ENCODE results near the gene HS3ST2.

The HS3ST2 gene

GRCh38 chr16:22775220-22775922 is 38.6 kb upstream of the HS3ST2 start:
- H2AK5ac ChIP-seq (ENCODE audit: low read length) = no peak overlapping the region
- no peak overlapping the region for H3K23ac ChIP-seq (ENCODE audit: low read length)
- no peak overlapping the region for H4K5ac ChIP-seq (ENCODE audit: low read length)
- no peak overlapping the region for H3K4ac ChIP-seq (ENCODE audit: low read depth, low read length)
- no peak overlapping the region for H2BK15ac ChIP-seq (replicated peaks; ENCODE audit: low read depth)
- H2BK5ac ChIP-seq (ENCODE audit: low read length) = no peak overlapping the region
- H2BK120ac ChIP-seq (ENCODE audit: low read depth, low read length) = no peak overlapping the region
- no peak overlapping the region for H3K18ac ChIP-seq (ENCODE audit: low read length)
- H3K79me2 ChIP-seq (ENCODE audit: control insufficient read depth, insufficient read depth, low read length) = no peaks in the 10 kb centered on the region
- H3K4me3 ChIP-seq (ENCODE audit: low read length) = no peak overlapping the region
- WGBS (ENCODE audit: extremely low coverage, insufficient coverage, low lambda C conversion rate) = no CpG with 5 or more reads among the region's 6 CpGs
- H3K27me3 ChIP-seq (ENCODE audit: insufficient read depth, low read length, poor library complexity) = no peaks in the 10 kb centered on the region
- no peak overlapping the region for H3K56ac ChIP-seq (ENCODE audit: low read length)
- H3K36me3 ChIP-seq (ENCODE audit: control insufficient read depth, insufficient read depth, low read length) = no peaks in the 10 kb centered on the region
- DNase-seq = no peak
- H3K4me1 ChIP-seq (ENCODE audit: control insufficient read depth, low read depth, low read length) = peaks cover 19% of the 10 kb centered on the region
- H3K9ac ChIP-seq (ENCODE audit: low read length) = no peak overlapping the region
- H3K27ac ChIP-seq (ENCODE audit: low read depth, low read length) = no peak overlapping the region
- no peaks in the 10 kb centered on the region for H3K79me1 ChIP-seq (ENCODE audit: low read length)
- no peak overlapping the region for H3K4me2 ChIP-seq (ENCODE audit: low read length)
- no peak overlapping the region for H4K8ac ChIP-seq (ENCODE audit: low read depth, low read length)

- Histone ChIP-seq H2BK15ac (replicated peaks; ENCODE audit: low read depth) (no peak overlapping the region), H3K79me2 (ENCODE audit: control insufficient read depth, insufficient read depth, low read length) (no peaks in the 10 kb centered on the region), H4K5ac (ENCODE audit: low read length) (no peak overlapping the region), H3K4me1 (ENCODE audit: control insufficient read depth, low read depth, low read length) (no peaks in the 10 kb centered on the region), H3K9ac (ENCODE audit: low read length) (no peak overlapping the region), H3K4ac (ENCODE audit: low read depth, low read length) (no peak overlapping the region), H3K4me2 (ENCODE audit: low read length) (no peak overlapping the region), H3K4me3 (ENCODE audit: low read length) (no peak overlapping the region), H3K79me1 (ENCODE audit: low read length) (no peaks in the 10 kb centered on the region), H3K56ac (ENCODE audit: low read length) (no peak overlapping the region), H3K27me3 (ENCODE audit: insufficient read depth, low read length, poor library complexity) (no peaks in the 10 kb centered on the region), H4K8ac (ENCODE audit: low read depth, low read length) (no peak overlapping the region), H2AK5ac (ENCODE audit: low read length) (no peak overlapping the region), H3K18ac (ENCODE audit: low read length) (no peak overlapping the region), H2BK5ac (ENCODE audit: low read length) (no peak overlapping the region), H3K27ac (ENCODE audit: low read depth, low read length) (no peak overlapping the region), H3K23ac (ENCODE audit: low read length) (no peak overlapping the region), H2BK120ac (ENCODE audit: low read depth, low read length) (no peak overlapping the region), H3K36me3 (ENCODE audit: control insufficient read depth, insufficient read depth, low read length) (no peaks in the 10 kb centered on the region)
- WGBS (ENCODE audit: extremely low coverage, insufficient coverage, low lambda C conversion rate) = no CpG with 5 or more reads among the region's 8 CpGs
- DNase-seq = no peak
Observed at GRCh38 chr16:22781480-22781879, 32.5 kb upstream of the HS3ST2 start.

GRCh38 chr16:22782314-22782713 is 31.6 kb upstream of the HS3ST2 start:
- H3K56ac ChIP-seq (ENCODE audit: low read length) = no peak overlapping the region
- no CpG with 5 or more reads among the region's 4 CpGs for WGBS (ENCODE audit: extremely low coverage, insufficient coverage, low lambda C conversion rate)
- H2AK5ac ChIP-seq (ENCODE audit: low read length) = no peak overlapping the region
- no peak overlapping the region for H3K27ac ChIP-seq (ENCODE audit: low read depth, low read length)
- H2BK120ac ChIP-seq (ENCODE audit: low read depth, low read length) = no peak overlapping the region
- no peak for DNase-seq
- no peak overlapping the region for H3K18ac ChIP-seq (ENCODE audit: low read length)
- H3K4ac ChIP-seq (ENCODE audit: low read depth, low read length) = no peak overlapping the region
- no peaks in the 10 kb centered on the region for H3K36me3 ChIP-seq (ENCODE audit: control insufficient read depth, insufficient read depth, low read length)
- H3K4me2 ChIP-seq (ENCODE audit: low read length) = no peak overlapping the region
- H3K4me3 ChIP-seq (ENCODE audit: low read length) = no peak overlapping the region
- H3K4me1 ChIP-seq (ENCODE audit: control insufficient read depth, low read depth, low read length) = no peaks in the 10 kb centered on the region
- no peak overlapping the region for H3K9ac ChIP-seq (ENCODE audit: low read length)
- H3K79me2 ChIP-seq (ENCODE audit: control insufficient read depth, insufficient read depth, low read length) = no peaks in the 10 kb centered on the region
- no peak overlapping the region for H4K8ac ChIP-seq (ENCODE audit: low read depth, low read length)
- H3K27me3 ChIP-seq (ENCODE audit: insufficient read depth, low read length, poor library complexity) = no peaks in the 10 kb centered on the region
- H4K5ac ChIP-seq (ENCODE audit: low read length) = no peak overlapping the region
- no peak overlapping the region for H3K23ac ChIP-seq (ENCODE audit: low read length)
- no peak overlapping the region for H2BK15ac ChIP-seq (replicated peaks; ENCODE audit: low read depth)
- H2BK5ac ChIP-seq (ENCODE audit: low read length) = no peak overlapping the region
- no peaks in the 10 kb centered on the region for H3K79me1 ChIP-seq (ENCODE audit: low read length)

- H3K18ac ChIP-seq (ENCODE audit: low read length) = no peak overlapping the region
- H2BK120ac ChIP-seq (ENCODE audit: low read depth, low read length) = no peak overlapping the region
- H3K4me3 ChIP-seq (ENCODE audit: low read length) = no peak overlapping the region
- H4K8ac ChIP-seq (ENCODE audit: low read depth, low read length) = no peak overlapping the region
- H3K23ac ChIP-seq (ENCODE audit: low read length) = no peak overlapping the region
- WGBS (ENCODE audit: extremely low coverage, insufficient coverage, low lambda C conversion rate) = no CpG with 5 or more reads among the region's 6 CpGs
- H2BK5ac ChIP-seq (ENCODE audit: low read length) = no peak overlapping the region
- no peak overlapping the region for H2AK5ac ChIP-seq (ENCODE audit: low read length)
- no peaks in the 10 kb centered on the region for H3K79me1 ChIP-seq (ENCODE audit: low read length)
- DNase-seq = no peak
- no peak overlapping the region for H3K27ac ChIP-seq (ENCODE audit: low read depth, low read length)
- no peak overlapping the region for H3K4me2 ChIP-seq (ENCODE audit: low read length)
- H3K79me2 ChIP-seq (ENCODE audit: control insufficient read depth, insufficient read depth, low read length) = no peaks in the 10 kb centered on the region
- no peak overlapping the region for H4K5ac ChIP-seq (ENCODE audit: low read length)
- H2BK15ac ChIP-seq (replicated peaks; ENCODE audit: low read depth) = no peak overlapping the region
- no peak overlapping the region for H3K56ac ChIP-seq (ENCODE audit: low read length)
- H3K4ac ChIP-seq (ENCODE audit: low read depth, low read length) = no peak overlapping the region
- no peak overlapping the region for H3K9ac ChIP-seq (ENCODE audit: low read length)
- H3K4me1 ChIP-seq (ENCODE audit: control insufficient read depth, low read depth, low read length) = no peaks in the 10 kb centered on the region
- no peaks in the 10 kb centered on the region for H3K36me3 ChIP-seq (ENCODE audit: control insufficient read depth, insufficient read depth, low read length)
- H3K27me3 ChIP-seq (ENCODE audit: insufficient read depth, low read length, poor library complexity) = no peaks in the 10 kb centered on the region
Observed at GRCh38 chr16:22784690-22785214, 29.2 kb upstream of the HS3ST2 start.

- Histone ChIP-seq H3K36me3 (ENCODE audit: control insufficient read depth, insufficient read depth, low read length) (no peaks in the 10 kb centered on the region), H3K27ac (ENCODE audit: low read depth, low read length) (no peak overlapping the region), H2BK120ac (ENCODE audit: low read depth, low read length) (no peak overlapping the region), H3K4me1 (ENCODE audit: control insufficient read depth, low read depth, low read length) (no peaks in the 10 kb centered on the region), H3K4ac (ENCODE audit: low read depth, low read length) (no peak overlapping the region), H3K4me3 (ENCODE audit: low read length) (no peak overlapping the region), H3K4me2 (ENCODE audit: low read length) (no peak overlapping the region), H3K79me1 (ENCODE audit: low read length) (no peaks in the 10 kb centered on the region), H3K56ac (ENCODE audit: low read length) (no peak overlapping the region), H3K23ac (ENCODE audit: low read length) (no peak overlapping the region), H2BK5ac (ENCODE audit: low read length) (no peak overlapping the region), H3K27me3 (ENCODE audit: insufficient read depth, low read length, poor library complexity) (no peaks in the 10 kb centered on the region), H4K5ac (ENCODE audit: low read length) (no peak overlapping the region), H3K79me2 (ENCODE audit: control insufficient read depth, insufficient read depth, low read length) (no peaks in the 10 kb centered on the region), H4K8ac (ENCODE audit: low read depth, low read length) (no peak overlapping the region), H2AK5ac (ENCODE audit: low read length) (no peak overlapping the region), H3K18ac (ENCODE audit: low read length) (no peak overlapping the region), H2BK15ac (replicated peaks; ENCODE audit: low read depth) (no peak overlapping the region), H3K9ac (ENCODE audit: low read length) (no peak overlapping the region)
- no CpG with 5 or more reads among the region's 5 CpGs for WGBS (ENCODE audit: extremely low coverage, insufficient coverage, low lambda C conversion rate)
- no peak for DNase-seq
Observed at GRCh38 chr16:22785552-22785951, 28.4 kb upstream of the HS3ST2 start.

- Histone ChIP-seq H2BK5ac (ENCODE audit: low read length) (no peak overlapping the region), H2BK15ac (replicated peaks; ENCODE audit: low read depth) (no peak overlapping the region), H3K79me1 (ENCODE audit: low read length) (no peaks in the 10 kb centered on the region), H3K36me3 (ENCODE audit: control insufficient read depth, insufficient read depth, low read length) (no peaks in the 10 kb centered on the region), H4K5ac (ENCODE audit: low read length) (no peak overlapping the region), H3K4me1 (ENCODE audit: control insufficient read depth, low read depth, low read length) (no peaks in the 10 kb centered on the region), H2AK5ac (ENCODE audit: low read length) (no peak overlapping the region), H3K4ac (ENCODE audit: low read depth, low read length) (no peak overlapping the region), H3K4me2 (ENCODE audit: low read length) (no peak overlapping the region), H3K27ac (ENCODE audit: low read depth, low read length) (no peak overlapping the region), H3K23ac (ENCODE audit: low read length) (no peak overlapping the region), H3K56ac (ENCODE audit: low read length) (no peak overlapping the region), H3K27me3 (ENCODE audit: insufficient read depth, low read length, poor library complexity) (no peaks in the 10 kb centered on the region), H3K9ac (ENCODE audit: low read length) (no peak overlapping the region), H4K8ac (ENCODE audit: low read depth, low read length) (no peak overlapping the region), H2BK120ac (ENCODE audit: low read depth, low read length) (no peak overlapping the region), H3K4me3 (ENCODE audit: low read length) (no peak overlapping the region), H3K79me2 (ENCODE audit: control insufficient read depth, insufficient read depth, low read length) (no peaks in the 10 kb centered on the region), H3K18ac (ENCODE audit: low read length) (no peak overlapping the region)
- no peak for DNase-seq
- WGBS (ENCODE audit: extremely low coverage, insufficient coverage, low lambda C conversion rate) = no CpG with 5 or more reads among the region's 2 CpGs
Observed at GRCh38 chr16:22786284-22786683, 27.7 kb upstream of the HS3ST2 start.
